ENCODE data around the gene ABCC10. TPM values are rescaled to one million over a fixed set of nuclear protein-coding genes. Genes with fewer than 3 reads are reported as not detected.
"Not testable (repeated sequence)": the region's sequence is repeated elsewhere in the genome, so short reads cannot be mapped to it uniquely, and the experiment has no call there.

The ABCC10 gene
- total RNA-seq, 1 experiment from 2014 or later = 31.8 TPM

DNA sequence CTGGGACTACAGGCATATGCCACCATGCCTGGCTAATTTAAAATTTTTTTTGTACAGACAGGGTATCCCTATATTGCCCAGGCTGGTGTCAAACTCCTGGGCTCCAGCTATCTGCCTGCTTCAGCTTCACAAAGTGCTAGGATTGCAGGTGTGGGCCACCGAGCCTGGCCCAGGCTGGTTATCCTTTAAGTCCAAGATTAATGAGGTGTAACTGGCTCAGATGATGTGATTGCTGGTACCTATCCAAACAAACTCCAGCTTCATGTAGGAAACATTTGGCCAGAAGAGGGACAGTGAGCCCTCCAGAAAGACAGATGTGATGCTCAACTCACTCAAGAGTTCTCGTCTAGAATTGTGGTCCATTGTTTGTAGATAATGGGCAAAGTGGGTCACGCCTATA lies 48.7 kb upstream of the ABCC10 start:
- Histone ChIP-seq H4K5ac (ENCODE audit: insufficient read length, low read depth, low read length) (no peak overlapping the region), H3K4me1 (ENCODE audit: insufficient read depth, low read length) (no peaks in the 10 kb centered on the region), H2AK5ac (ENCODE audit: insufficient read length, low read length) (no peak overlapping the region), H2BK20ac (ENCODE audit: low read depth, low read length, poor library complexity, severe bottlenecking) (no peak overlapping the region), H3K9me3 (ENCODE audit: control insufficient read depth, low read depth, low read length) (no peaks in the 10 kb centered on the region), H3K18ac (ENCODE audit: insufficient read length, low read depth, low read length) (no peak overlapping the region), H3K4ac (ENCODE audit: low read depth, low read length) (no peak overlapping the region), H3K14ac (ENCODE audit: insufficient read depth, low read length) (no peak overlapping the region), H3K79me2 (ENCODE audit: insufficient read depth, low read length) (no peaks in the 10 kb centered on the region), H3K4me2 (ENCODE audit: insufficient read depth, insufficient read length, low read length) (no peak overlapping the region), H3K56ac (ENCODE audit: insufficient read length, low read depth, low read length) (no peak overlapping the region), H4K91ac (ENCODE audit: insufficient read length, low read depth, low read length) (no peak overlapping the region), H2BK120ac (ENCODE audit: low read depth, low read length, poor library complexity, severe bottlenecking) (no peak overlapping the region), H4K8ac (replicated peaks; ENCODE audit: insufficient read length, low read depth, low read length) (no peak overlapping the region), H3K27ac (ENCODE audit: insufficient read length, low read depth, low read length) (no peak overlapping the region), H3K9ac (ENCODE audit: extremely low read depth, insufficient read length, low read length) (no peak overlapping the region), H2BK15ac (ENCODE audit: low read depth, low read length) (no peak overlapping the region), H2BK12ac (ENCODE audit: insufficient read length, low read depth, low read length) (no peak overlapping the region), H3K23me2 (ENCODE audit: insufficient read length, low read depth, low read length, poor library complexity, severe bottlenecking) (no peaks in the 10 kb centered on the region), H4K20me1 (ENCODE audit: control insufficient read depth, insufficient read depth, insufficient read length) (no peaks in the 10 kb centered on the region), H3K23ac (ENCODE audit: insufficient read length, low read depth, low read length) (no peak overlapping the region), H3K79me1 (ENCODE audit: insufficient read depth, low read depth, low read length, poor library complexity, severe bottlenecking) (no peaks in the 10 kb centered on the region), H3T11ph (ENCODE audit: low read length) (no peak overlapping the region), H3K27me3 (ENCODE audit: insufficient read depth, low read length) (no peaks in the 10 kb centered on the region), H2BK5ac (ENCODE audit: insufficient read length, low read length) (no peak overlapping the region), H2AFZ (ENCODE audit: low read length) (no peak overlapping the region)
- Mint-ChIP-seq H3K9me3 (no peaks in the 10 kb centered on the region), H3K4me1 (no peaks in the 10 kb centered on the region), H3K27ac (no peak overlapping the region), H3K4me3 (no peak overlapping the region), H3K36me3 (ENCODE audit: insufficient read depth in 1 of 3, low read depth in 3 of 3) (no peaks in the 10 kb centered on the region), H3K27me3 (ENCODE audit: low read depth) (peaks cover 19% of the 10 kb centered on the region)
- TF ChIP-seq, protein P1, sequence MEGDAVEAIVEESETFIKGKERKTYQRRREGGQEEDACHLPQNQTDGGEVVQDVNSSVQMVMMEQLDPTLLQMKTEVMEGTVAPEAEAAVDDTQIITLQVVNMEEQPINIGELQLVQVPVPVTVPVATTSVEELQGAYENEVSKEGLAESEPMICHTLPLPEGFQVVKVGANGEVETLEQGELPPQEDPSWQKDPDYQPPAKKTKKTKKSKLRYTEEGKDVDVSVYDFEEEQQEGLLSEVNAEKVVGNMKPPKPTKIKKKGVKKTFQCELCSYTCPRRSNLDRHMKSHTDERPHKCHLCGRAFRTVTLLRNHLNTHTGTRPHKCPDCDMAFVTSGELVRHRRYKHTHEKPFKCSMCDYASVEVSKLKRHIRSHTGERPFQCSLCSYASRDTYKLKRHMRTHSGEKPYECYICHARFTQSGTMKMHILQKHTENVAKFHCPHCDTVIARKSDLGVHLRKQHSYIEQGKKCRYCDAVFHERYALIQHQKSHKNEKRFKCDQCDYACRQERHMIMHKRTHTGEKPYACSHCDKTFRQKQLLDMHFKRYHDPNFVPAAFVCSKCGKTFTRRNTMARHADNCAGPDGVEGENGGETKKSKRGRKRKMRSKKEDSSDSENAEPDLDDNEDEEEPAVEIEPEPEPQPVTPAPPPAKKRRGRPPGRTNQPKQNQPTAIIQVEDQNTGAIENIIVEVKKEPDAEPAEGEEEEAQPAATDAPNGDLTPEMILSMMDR (conservative IDR thresholded peaks at IDR 0.05) = no peak
- WGBS (ENCODE audit: extremely low coverage, insufficient read length, low lambda C conversion rate) = no CpG with 5 or more reads among the region's 3 CpGs
- DNase-seq = no peak

DNA sequence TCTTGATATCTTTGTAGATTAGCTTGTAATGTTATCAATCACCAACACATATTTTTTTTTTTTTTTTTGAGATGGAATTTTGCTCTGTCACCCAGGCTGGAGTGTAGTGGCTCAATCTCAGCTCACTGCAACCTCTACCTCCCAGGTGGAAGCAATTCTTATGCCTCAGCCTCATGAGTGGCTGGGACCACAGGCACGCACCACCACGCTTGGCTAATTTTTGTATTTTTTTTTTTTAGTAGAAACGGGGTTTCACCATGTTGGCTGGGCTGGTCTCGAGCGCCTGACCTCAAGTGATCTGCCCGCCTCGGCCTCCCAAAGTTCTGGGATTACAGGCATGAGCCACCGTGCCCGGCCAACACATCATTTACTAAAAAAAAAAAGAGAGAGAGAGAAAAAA lies 46.5 kb upstream of the ABCC10 start:
- H3K18ac ChIP-seq (ENCODE audit: insufficient read length, low read depth, low read length); H3K9ac ChIP-seq (ENCODE audit: extremely low read depth, insufficient read length, low read length); H3K14ac ChIP-seq (ENCODE audit: insufficient read depth, low read length); H2BK5ac ChIP-seq (ENCODE audit: insufficient read length, low read length); H3K4me1 Mint-ChIP-seq; H3K36me3 Mint-ChIP-seq (ENCODE audit: insufficient read depth in 1 of 3, low read depth in 3 of 3); H3K23me2 ChIP-seq (ENCODE audit: insufficient read length, low read depth, low read length, poor library complexity, severe bottlenecking); H3K27ac ChIP-seq (ENCODE audit: insufficient read length, low read depth, low read length); H3K4me1 ChIP-seq (ENCODE audit: insufficient read depth, low read length); H3K4me2 ChIP-seq (ENCODE audit: insufficient read depth, insufficient read length, low read length); H3K23ac ChIP-seq (ENCODE audit: insufficient read length, low read depth, low read length); DNase-seq; H4K91ac ChIP-seq (ENCODE audit: insufficient read length, low read depth, low read length); H4K5ac ChIP-seq (ENCODE audit: insufficient read length, low read depth, low read length); H3K27ac Mint-ChIP-seq; H3K4me3 Mint-ChIP-seq; H3K4ac ChIP-seq (ENCODE audit: low read depth, low read length); H2AFZ ChIP-seq (ENCODE audit: low read length); H4K20me1 ChIP-seq (ENCODE audit: control insufficient read depth, insufficient read depth, insufficient read length); H2BK15ac ChIP-seq (ENCODE audit: low read depth, low read length); H3T11ph ChIP-seq (ENCODE audit: low read length); H3K9me3 ChIP-seq (ENCODE audit: control insufficient read depth, low read depth, low read length); H2BK20ac ChIP-seq (ENCODE audit: low read depth, low read length, poor library complexity, severe bottlenecking); H2BK120ac ChIP-seq (ENCODE audit: low read depth, low read length, poor library complexity, severe bottlenecking); H3K79me2 ChIP-seq (ENCODE audit: insufficient read depth, low read length); H2AK5ac ChIP-seq (ENCODE audit: insufficient read length, low read length); H3K9me3 Mint-ChIP-seq; H3K79me1 ChIP-seq (ENCODE audit: insufficient read depth, low read depth, low read length, poor library complexity, severe bottlenecking); H3K27me3 ChIP-seq (ENCODE audit: insufficient read depth, low read length); H4K8ac ChIP-seq (replicated peaks; ENCODE audit: insufficient read length, low read depth, low read length); H3K56ac ChIP-seq (ENCODE audit: insufficient read length, low read depth, low read length); H2BK12ac ChIP-seq (ENCODE audit: insufficient read length, low read depth, low read length): not testable (repeated sequence)
- no CpG with 5 or more reads among the region's 9 CpGs for WGBS (ENCODE audit: extremely low coverage, insufficient read length, low lambda C conversion rate)
- peaks cover 17% of the 10 kb centered on the region for H3K27me3 Mint-ChIP-seq (ENCODE audit: low read depth)
